Uterus (tissue), 2 donors: ENCODE results near the gene CREB5.

ENCODE experiments used
- CTCF ChIP-seq, 4 experiments: fragments of 200-600 bp in 2 of 4; fragments of 450-650 bp in 2 of 4; sonication (generic) in 2 of 4; IDR thresholded peaks; one replicate each; pipeline ENCODE4 v1.5.1; 2016 to 2019; ENCODE audit warnings: antibody characterized with exemption in 4 of 4, mild to moderate bottlenecking in 2 of 4, moderate library complexity in 1 of 4
- POLR2A ChIP-seq, 2 donors: fragments of 450-650 bp; IDR thresholded peaks; one replicate each; pipeline ENCODE4 v1.6.1; 2016; ENCODE audit warnings: antibody characterized with exemption in 2 of 2, mild to moderate bottlenecking in 1 of 2, moderate library complexity in 1 of 2

- TF ChIP-seq CTCF (IDR thresholded peaks at IDR 0.05) (no peak), POLR2A (IDR thresholded peaks at IDR 0.05) (no peak)
These were observed 218.0 kb downstream of the CREB5 start for GRCh38 chr7:28630350-28630749.
